Measurements from ENCODE around the gene VPS9D1. TPM values are rescaled to one million over a fixed set of nuclear protein-coding genes. Genes with fewer than 3 reads are reported as not detected.
"Not testable (repeated sequence)": the region's sequence is repeated elsewhere in the genome, so short reads cannot be mapped to it uniquely, and the experiment has no call there.

The VPS9D1 gene
- polyA plus RNA-seq, 1 donor from 2014 or later: 29.9 TPM

GRCh38 chr16:89672177-89672941 lies 48.3 kb downstream of the VPS9D1 start:
- Histone ChIP-seq H3K4me2 (ENCODE audit: low read length) (no peak overlapping the region), H3K27ac (ENCODE audit: low read length) (no peak overlapping the region), H2AFZ (ENCODE audit: low read depth, low read length) (no peak overlapping the region), H3F3A (ENCODE audit: insufficient read depth, low read length, poor library complexity, severe bottlenecking) (no peaks in the 10 kb centered on the region), H3K79me2 (replicated peaks; ENCODE audit: insufficient read depth, low read length) (no peaks in the 10 kb centered on the region), H3K9me2 (ENCODE audit: insufficient read depth, low read length) (no peaks in the 10 kb centered on the region), H3K4me3 (ENCODE audit: low read length) (no peak overlapping the region), H3K9ac (ENCODE audit: low read length) (no peak overlapping the region), H4K20me1 (ENCODE audit: insufficient read depth) (no peaks in the 10 kb centered on the region), H3K27me3 (ENCODE audit: insufficient read depth, low read depth, low read length) (no peaks in the 10 kb centered on the region), H3K36me3 (ENCODE audit: insufficient read depth, low read length) (no peaks in the 10 kb centered on the region), H3K9me3 (ENCODE audit: low read length) (no peaks in the 10 kb centered on the region)
- TF ChIP-seq POLR2AphosphoS5 (IDR thresholded peaks at IDR 0.05) (no peak), EZH2 (IDR thresholded peaks at IDR 0.05; ENCODE audit: borderline replicate concordance, insufficient read depth, low read length, poor library complexity, severe bottlenecking) (no peak), RAD21 (conservative IDR thresholded peaks at IDR 0.05) (no peak), REST (IDR thresholded peaks at IDR 0.05; ENCODE audit: borderline replicate concordance) (no peak), MXI1 (conservative IDR thresholded peaks at IDR 0.05; ENCODE audit: poor library complexity, severe bottlenecking) (no peak), TAF1 (IDR thresholded peaks at IDR 0.05; ENCODE audit: low read depth) (no peak), CTCF (IDR thresholded peaks at IDR 0.05; ENCODE audit: poor library complexity, severe bottlenecking) (no peak), EP300 (conservative IDR thresholded peaks at IDR 0.05; ENCODE audit: poor library complexity, severe bottlenecking) (no peak)

GRCh38 chr16:89671565-89671964 lies 49.1 kb downstream of the VPS9D1 start:
- H3F3A ChIP-seq (ENCODE audit: insufficient read depth, low read length, poor library complexity, severe bottlenecking); H3K4me2 ChIP-seq (ENCODE audit: low read length); H3K9me3 ChIP-seq (ENCODE audit: low read length); H3K9me2 ChIP-seq (ENCODE audit: insufficient read depth, low read length); H3K27ac ChIP-seq (ENCODE audit: low read length); H4K20me1 ChIP-seq (ENCODE audit: insufficient read depth); H3K27me3 ChIP-seq (ENCODE audit: insufficient read depth, low read depth, low read length); H3K4me3 ChIP-seq (ENCODE audit: low read length); H2AFZ ChIP-seq (ENCODE audit: low read depth, low read length); H3K36me3 ChIP-seq (ENCODE audit: insufficient read depth, low read length); H3K9ac ChIP-seq (ENCODE audit: low read length); H3K79me2 ChIP-seq (replicated peaks; ENCODE audit: insufficient read depth, low read length): not testable (repeated sequence)

Measured in neural cell (in vitro differentiated cells).